K562 (cell line): ENCODE results near the gene ACTL7B. TPM values are rescaled to one million over a fixed set of nuclear protein-coding genes. Genes with fewer than 3 reads are reported as not detected.

Experiments used
- ATAC-seq: fragments of 200-7000 bp; cut with Tn5 transposase; 3 replicates; pipeline ENCODE4 v1.9.1; 2020; ENCODE audit warnings: moderate library complexity
- BruUV-seq: library from RNA; stranded (reverse); fragments of 400-500 nt; replicated peaks from 2 replicates; lab custom pipeline; 2021; lab: Mats Ljungman, UMichigan
- CTCF ChIA-PET: fragments of 300-600 bp; formaldehyde crosslinking; extraction: SDS; loops from one replicate; lab custom pipeline; 2021; ENCODE audit warnings: low intra/inter-chr PET ratio; lab: Yijun Ruan, JAX
- POLR2A ChIA-PET: fragments of 300-600, 350-650 bp; sonication (Branson Sonifier 250); formaldehyde crosslinking; extraction: SDS; loops from one replicate; lab custom pipeline; 2021; ENCODE audit warnings: antibody characterized with exemption, inconsistent platforms; lab: Yijun Ruan, JAX
- DNase-seq, 4 experiments: peaks; one replicate each; pipeline versions ENCODE4 v3.0.0 to v3.0.0-alpha.2; 2011 to 2018; ENCODE audit warnings: low spot score in 3 of 4, mixed read lengths in 3 of 4; ENCODE audit errors: extremely low read depth in 1 of 4
- FAIRE-seq: peaks from 2 replicates; lab custom pipeline; 2011; peaks lifted over from hg19 to GRCh38; lab: Jason Lieb, UNC
- H2AFZ ChIP-seq: 2 replicates; pipeline ENCODE4 v1.6.0; 2011; ENCODE audit warnings: low read depth, low read length, control low read depth, inconsistent platforms
- H3K27ac ChIP-seq: fragments of 200-600 bp; 3 replicates; pipeline ENCODE4 v1.8.0; 2011; ENCODE audit warnings: low read depth, mild to moderate bottlenecking, control low read depth, inconsistent platforms, low read length, moderate library complexity, mixed read lengths; ENCODE audit errors: extremely low read depth
- H3K27me3 ChIP-seq, 2 experiments: fragments of 300-600 bp in 1 of 2; 2 replicates in 1 of 2; 3 replicates in 1 of 2; pipeline versions ENCODE4 v1.6.0 to v1.8.0; 2011; ENCODE audit warnings: inconsistent platforms in 2 of 2, low read length in 2 of 2, mild to moderate bottlenecking in 1 of 2, mixed read lengths in 1 of 2, moderate library complexity in 1 of 2; ENCODE audit not compliant: control insufficient read depth in 2 of 2, insufficient read depth in 2 of 2
- H3K36me3 ChIP-seq: fragments of 300-600 bp; 3 replicates; pipeline ENCODE4 v1.8.0; 2011; ENCODE audit warnings: mild to moderate bottlenecking, low read length, inconsistent platforms; ENCODE audit not compliant: control insufficient read depth, insufficient read depth
- H3K4me1 ChIP-seq, 2 experiments: fragments of 200-600 bp in 1 of 2; replicated peaks in 1 of 2; 2 replicates in 1 of 2; 3 replicates in 1 of 2; pipeline versions ENCODE4 v1.5.1 to v1.8.0; 2011; ENCODE audit warnings: inconsistent platforms in 2 of 2, low read length in 2 of 2, mild to moderate bottlenecking in 1 of 2, mixed read lengths in 1 of 2, moderate library complexity in 1 of 2; ENCODE audit not compliant: control insufficient read depth in 2 of 2, insufficient read depth in 2 of 2
- H3K4me2 ChIP-seq: 2 replicates; pipeline ENCODE4 v1.6.1; 2011; ENCODE audit warnings: low read length, control low read depth, inconsistent platforms, mixed read lengths; ENCODE audit not compliant: insufficient read depth
- H3K4me3 ChIP-seq: fragments of 200-600 bp; sonication (generic), shearing (Covaris generic); 2 replicates; pipeline ENCODE4 v1.5.1; 2016; ENCODE audit warnings: control low read depth, inconsistent platforms
- H3K79me2 ChIP-seq: fragments of 200-600 bp; 3 replicates; pipeline ENCODE4 v1.8.0; 2011; ENCODE audit warnings: low read length, inconsistent platforms; ENCODE audit not compliant: control insufficient read depth, insufficient read depth
- H3K9ac ChIP-seq, 2 experiments: 2 replicates each; pipeline versions ENCODE4 v1.6.0 to v1.6.1; 2011; ENCODE audit warnings: low read depth in 2 of 2, low read length in 2 of 2, control low read depth in 1 of 2, inconsistent platforms in 1 of 2, mild to moderate bottlenecking in 1 of 2, mixed read lengths in 1 of 2; ENCODE audit not compliant: insufficient read depth in 1 of 2
- H3K9me1 ChIP-seq: one replicate; pipeline ENCODE4 v1.6.0; 2011; ENCODE audit warnings: inconsistent platforms, mild to moderate bottlenecking, low read length, moderate library complexity; ENCODE audit not compliant: control insufficient read depth, insufficient read depth
- H3K9me3 ChIP-seq: replicated peaks from 2 replicates; pipeline ENCODE4 v1.5.1; 2011; ENCODE audit warnings: low read depth, low read length, inconsistent platforms; ENCODE audit not compliant: control insufficient read depth, insufficient read depth
- H4K20me1 ChIP-seq: replicated peaks from 2 replicates; pipeline ENCODE4 v1.6.1; 2011; ENCODE audit warnings: low read length, inconsistent platforms, mixed read lengths; ENCODE audit not compliant: control insufficient read depth, insufficient read depth
- CEBPB ChIP-seq: fragments of 450-650 bp; IDR thresholded peaks from 2 replicates; pipeline ENCODE4 v1.6.1; 2016; ENCODE audit warnings: missing genetic modification characterization, missing compliant biosample characterization
- CEBPG ChIP-seq, 3 experiments: fragments of 200-800 bp in 1 of 3; sonication (Bioruptor generic) in 1 of 3; sonication (generic) in 1 of 3; formaldehyde crosslinking in 1 of 3; IDR thresholded peaks in 2 of 3; conservative IDR thresholded peaks in 1 of 3; 2 replicates each; pipeline versions ENCODE4 v1.6.1 to v1.8.0; 2016 to 2022; ENCODE audit warnings: missing compliant biosample characterization in 2 of 3, missing genetic modification characterization in 2 of 3, mild to moderate bottlenecking in 1 of 3, missing genetic modification reagents in 1 of 3
- CHD2 ChIP-seq: IDR thresholded peaks from 2 replicates; pipeline ENCODE4 v1.6.1; 2011; ENCODE audit warnings: low read depth, low read length
- IFI16 ChIP-seq: fragments of 250-450 bp; sonication (Bioruptor Pico); IDR thresholded peaks from 2 replicates; pipeline ENCODE4 v2.1.2; 2022; ENCODE audit warnings: mild to moderate bottlenecking, inconsistent platforms
- NR0B1 ChIP-seq: fragments of 450-650 bp; IDR thresholded peaks from one replicate; pipeline ENCODE4 v1.6.1; 2018; ENCODE audit warnings: mild to moderate bottlenecking, moderate library complexity; ENCODE audit not compliant: partially characterized antibody
- NR1H2 ChIP-seq: sonication (generic); formaldehyde crosslinking; IDR thresholded peaks from 2 replicates; pipeline ENCODE4 v1.4.0; 2020; ENCODE audit warnings: mild to moderate bottlenecking, missing genetic modification reagents
- ZNF316 ChIP-seq: fragments of 450-650 bp; IDR thresholded peaks from 2 replicates; pipeline ENCODE4 v1.6.1; 2016
- ZNF75A ChIP-seq: fragments of 450-650 bp; formaldehyde crosslinking; IDR thresholded peaks from 2 replicates; pipeline ENCODE4 v1.4.0; 2020; ENCODE audit warnings: mild to moderate bottlenecking
- WGBS: fragments of 100-300 bp; shearing (Covaris generic); methylation state at CpG from one replicate; pipeline ENCODE4 v1.1.6; 2016; ENCODE audit warnings: low coverage, mixed read lengths; ENCODE audit not compliant: insufficient coverage; ENCODE audit errors: missing lambda C conversion rate; 5-methylcytosine and 5-hydroxymethylcytosine counted together
- in situ Hi-C: fragments of 300-500 bp; cut with MboI; formaldehyde crosslinking; loops from 4 replicates; pipeline ENCODE4 v1.15.0; 2018; ENCODE audit warnings: inconsistent platforms, mixed read lengths
- intact Hi-C: fragments of 100-400 bp; cut with micrococcal nuclease; formaldehyde crosslinking; loops from 2 replicates; pipeline ENCODE4 v1.14.2; 2022
- polyA plus RNA-seq, 8 experiments: library from polyadenylated mRNA; depleted of rRNA in 4 of 8; stranded (reverse) in 5 of 8; unstranded in 3 of 8; fragments of >200 nt; fragmentation: Nextera tagmentation in 2 of 8; fragmentation: Illumina TruSeq in 1 of 8; extraction: Ambion mirVana in 2 of 8; extraction: Trizol in 1 of 8; gene quantifications; 2 replicates each; pipeline versions ENCODE4 v1.2.1 to v1.2.3, GENCODE V29; 2011 to 2014; ENCODE audit warnings: inconsistent platforms in 1 of 8, missing spikeins in 1 of 8
- total RNA-seq, 7 experiments: library from RNA; depleted of rRNA in 6 of 7; stranded (reverse); fragments of >200 nt in 6 of 7; fragmentation: Illumina TruSeq in 2 of 7; extraction: Trizol in 2 of 7; gene quantifications; 2 replicates each; pipeline versions ENCODE4 v1.2.1 to v1.2.3, GENCODE V29; 2011 to 2021; ENCODE audit warnings: low replicate concordance in 1 of 7
- TF ChIP-seq, protein P1 (sequence below), 2 experiments: fragments of 450-650 bp in 1 of 2; sonication (generic) in 1 of 2; formaldehyde crosslinking in 1 of 2; IDR thresholded peaks in 1 of 2; conservative IDR thresholded peaks in 1 of 2; 2 replicates each; pipeline versions ENCODE4 v1.6.1 to v1.8.1; 2016 to 2023; ENCODE audit warnings: mild to moderate bottlenecking in 2 of 2, moderate library complexity in 2 of 2, inconsistent platforms in 1 of 2, missing genetic modification reagents in 1 of 2

ACTL7B gene
- total and polyA plus RNA-seq, 9 of the 15 experiments (the other 6 are each of a cell fraction or from before 2014, with no cell fraction given): not detected

DNA sequence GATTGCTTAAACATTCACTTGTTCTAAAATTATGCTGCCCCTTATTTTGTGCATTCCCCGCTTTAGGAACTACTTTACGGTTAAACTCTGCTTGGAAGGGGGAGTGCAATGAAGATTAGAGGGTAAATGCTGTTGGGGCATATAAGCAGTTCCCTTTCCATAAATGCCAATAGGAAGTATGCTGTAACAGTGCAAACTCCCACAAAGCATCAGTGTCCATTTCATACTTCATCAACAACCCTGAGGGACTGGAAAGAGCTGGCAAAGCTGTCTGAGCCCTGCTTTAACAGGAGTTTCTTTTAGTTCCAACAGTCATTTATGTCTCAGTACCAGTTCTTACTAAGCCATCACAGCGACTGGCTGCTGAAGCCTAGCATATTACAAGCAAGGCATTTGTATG, 8.1 kb upstream of the ACTL7B start:
- TF ChIP-seq IFI16 (no peak), NR1H2 (CRISPR knock-in tag) (no peak), NR0B1 (no peak)
- TF ChIP-seq, all 486 proteins: peak for 0
- Histone ChIP-seq H3K27ac (no peak overlapping the region), H3K4me1 (no peaks in the 10 kb centered on the region), H3K4me3 (no peak overlapping the region), H3K4me2 (no peak overlapping the region), H3K9me3 (no peaks in the 10 kb centered on the region), H2AFZ (no peak overlapping the region), H3K9me1 (no peaks in the 10 kb centered on the region), H3K9ac (no peak overlapping the region), H3K36me3 (peaks cover 12% of the 10 kb centered on the region; the same call in 2 of the 3 replicates), H3K27me3 (no peaks in the 10 kb centered on the region; a peak in 1 of 5 replicates), H4K20me1 (no peaks in the 10 kb centered on the region), H3K79me2 (no peaks in the 10 kb centered on the region)
- no peak for ATAC-seq
- ChIA-PET POLR2A (interaction anchor here (0.8 to 1.0 kb wide), 3 partner anchors 20 to 27 kb away, joined by 3 read pairs; no protein-coding TSS in a partner anchor), CTCF (no interaction called here)
- FAIRE-seq: no peak
- BruUV-seq: no TSS peak
- 55% methylated on average over 3 of the region's 3 CpGs for WGBS
- intact Hi-C loops: no loop called here
- DNase-seq: no peak
- in situ Hi-C loops: no loop called here

GRCh38 chr9:108861997-108862396, 6.2 kb upstream of the ACTL7B start, which contains the start of gene ACTL7A:
TSS of gene ACTL7A (plus strand) at chr9:108862266. CDS start at chr9:108862323, 57 bp downstream.
- Histone ChIP-seq H2AFZ (no peak within 1 kb of the TSS), H3K27ac (no peak within 1 kb of the TSS), H3K4me1 (no peaks in the 10 kb centered on the region), H3K27me3 (peaks cover 3 to 5% of the 10 kb centered on the region in 2 experiments; a peak in 2 of 5 replicates), H3K36me3 (no peaks in the 10 kb centered on the region), H3K9me1 (no peaks in the 10 kb centered on the region), H3K4me2 (no peak within 1 kb of the TSS), H4K20me1 (no peaks in the 10 kb centered on the region), H3K9me3 (no peaks in the 10 kb centered on the region), H3K4me3 (no peak within 1 kb of the TSS), H3K79me2 (no peaks in the 10 kb centered on the region), H3K9ac (no peak within 1 kb of the TSS)
- 25% methylated on average over 3 of the region's 3 CpGs for WGBS
- no peak for ATAC-seq
- ChIA-PET POLR2A (no interaction called here), CTCF (no interaction called here)
- no TSS peak for BruUV-seq
- in situ Hi-C loops (no loop called here), intact Hi-C loops (no loop called here)
- DNase-seq: no peak
- no peak for TF ChIP-seq ZNF75A (CRISPR knock-in tag)
- no peak for TF ChIP-seq ZNF316
- TF ChIP-seq, protein P1, sequence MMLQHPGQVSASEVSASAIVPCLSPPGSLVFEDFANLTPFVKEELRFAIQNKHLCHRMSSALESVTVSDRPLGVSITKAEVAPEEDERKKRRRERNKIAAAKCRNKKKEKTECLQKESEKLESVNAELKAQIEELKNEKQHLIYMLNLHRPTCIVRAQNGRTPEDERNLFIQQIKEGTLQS (IDR thresholded peaks at IDR 0.05): 0 out of 2 replicates have a peak, but pooled peaks have one; percentile 23
- TF ChIP-seq, protein P1 (CRISPR knock-in tag; conservative IDR thresholded peaks at IDR 0.05): no peak
- TF ChIP-seq CEBPG (CRISPR knock-in tag; IDR thresholded peaks at IDR 0.05): no peak
- peak in 1 of 2 experiments; percentile 52; a peak in 2 of 4 replicates for TF ChIP-seq CEBPG (tag; conservative IDR thresholded peaks at IDR 0.05 in 1 of 2, IDR thresholded peaks at IDR 0.05 in 1 of 2)
- TF ChIP-seq CEBPB (tag): 0 out of 2 replicates have a peak, but pooled peaks have one; percentile 15
- TF ChIP-seq CHD2: no peak
- FAIRE-seq: no peak
